ENCODE results near the gene LRMDA. TPM values are rescaled to one million over a fixed set of nuclear protein-coding genes. Genes with fewer than 3 reads are reported as not detected.

The LRMDA gene
- total and polyA plus RNA-seq, 2 of the 13 experiments (the other 11 are each of a cell fraction or from before 2014, with no cell fraction given) = 13.4 to 22.0 TPM

GRCh38 chr10:76544789-76545188 lies 1113.4 kb downstream of the LRMDA start (continued):
- TF ChIP-seq ZNF234 (CRISPR knock-in tag; conservative IDR thresholded peaks at IDR 0.05) (no peak), NCOA1 (CRISPR knock-in tag; IDR thresholded peaks at IDR 0.05) (no peak), KDM5A (IDR thresholded peaks at IDR 0.05; ENCODE audit: borderline replicate concordance, low read length) (no peak), IKZF1 (IDR thresholded peaks at IDR 0.05) (no peak), HMG20A (CRISPR knock-in tag; IDR thresholded peaks at IDR 0.05; ENCODE audit: borderline replicate concordance) (no peak), STAT5B (CRISPR knock-in tag; IDR thresholded peaks at IDR 0.05) (no peak), SATB2 (CRISPR knock-in tag; IDR thresholded peaks at IDR 0.05) (no peak), ZNF512 (CRISPR knock-in tag; IDR thresholded peaks at IDR 0.05) (no peak), ZSCAN29 (CRISPR knock-in tag; conservative IDR thresholded peaks at IDR 0.05) (no peak)

GRCh38 chr10:76546411-76546810 lies 1115.0 kb downstream of the LRMDA start:
- Histone ChIP-seq H3K36me3 (replicated peaks in 1 of 2; ENCODE audit: control insufficient read depth in 1 of 2, insufficient read depth in 2 of 2, low read length in 2 of 2) (no peaks in the 10 kb centered on the region), H3K9ac (ENCODE audit: insufficient read depth, low read depth, low read length) (no peak overlapping the region), H3K4me1 (ENCODE audit: insufficient read depth, low read length) (no peaks in the 10 kb centered on the region), H3K4me2 (ENCODE audit: low read depth, low read length) (no peak overlapping the region), H3K27me3 (ENCODE audit: control insufficient read depth in 1 of 2, insufficient read depth in 2 of 2, low read length in 2 of 2) (no peaks in the 10 kb centered on the region), H3K4me3 (replicated peaks in 1 of 3; ENCODE audit: insufficient read depth in 1 of 3, low read depth in 2 of 3, low read length in 3 of 3) (no peak overlapping the region), H3K27ac (ENCODE audit: extremely low read length, insufficient read depth, low read length) (no peak overlapping the region), H2AFZ (ENCODE audit: low read length) (no peak overlapping the region), H4K20me1 (ENCODE audit: insufficient read depth, low read length) (no peaks in the 10 kb centered on the region), H3K9me3 (ENCODE audit: low read length) (no peaks in the 10 kb centered on the region), H3K79me2 (ENCODE audit: insufficient read depth, low read length) (no peaks in the 10 kb centered on the region)
- BruUV-seq (replicated peaks) = no TSS peak
- 68% methylated on average over 2 of the region's 2 CpGs for WGBS (ENCODE audit: low lambda C conversion rate)
- DNase-seq (ENCODE audit: low spot score) (no peak), ATAC-seq (no peak), FAIRE-seq (no peak)
- in situ Hi-C loops (cut with HindIII; ENCODE audit: extremely low pct_ligation_motif_present, low pct_unique_long_range_greater_than_20kb) (no loop called here), intact Hi-C loops (cut with micrococcal nuclease; ENCODE audit: unreplicated experiment) (loop anchor here (5.0 to 10.0 kb wide), 3 partner anchors 232 to 1139 kb away; no protein-coding TSS in a partner anchor)
- POLR2A ChIA-PET = no interaction called here
- CTCF ChIA-PET (ENCODE audit: low intra/inter-chr PET ratio, low total read pairs) = interaction anchor here (2.0 kb wide), 1 partner anchor 443 kb away, joined by 6 read pairs; no protein-coding TSS in a partner anchor
- TF ChIP-seq ZNF33B (CRISPR knock-in tag; IDR thresholded peaks at IDR 0.05) (no peak), HOXD1 (CRISPR knock-in tag; IDR thresholded peaks at IDR 0.05) (no peak), MAFG (CRISPR knock-in tag; IDR thresholded peaks at IDR 0.05) (no peak), ZNF83 (CRISPR knock-in tag; IDR thresholded peaks at IDR 0.05; ENCODE audit: borderline replicate concordance) (no peak), ATF7 (IDR thresholded peaks at IDR 0.05) (no peak), ATF7 (CRISPR knock-in tag; IDR thresholded peaks at IDR 0.05) (no peak), PATZ1 (CRISPR knock-in tag; IDR thresholded peaks at IDR 0.05) (no peak), IRF2 (CRISPR knock-in tag; IDR thresholded peaks at IDR 0.05) (no peak), ZFP36 (IDR thresholded peaks at IDR 0.05; ENCODE audit: borderline replicate concordance, low read depth, low read length, partially characterized antibody) (no peak), GATAD2A (CRISPR knock-in tag; IDR thresholded peaks at IDR 0.05) (no peak), LCORL (IDR thresholded peaks at IDR 0.05) (no peak), LCORL (CRISPR knock-in tag; IDR thresholded peaks at IDR 0.05) (no peak), FIP1L1 (IDR thresholded peaks at IDR 0.05; ENCODE audit: borderline replicate concordance, insufficient read depth, low read depth, low read length) (no peak), SYNCRIP (IDR thresholded peaks at IDR 0.05; ENCODE audit: insufficient read depth, low read depth, low read length) (no peak), ZNF362 (CRISPR knock-in tag; IDR thresholded peaks at IDR 0.05; ENCODE audit: borderline replicate concordance) (no peak)

Measured in HepG2 (cell line).